ENCODE data around the gene VASH2. TPM values are rescaled to one million over a fixed set of nuclear protein-coding genes. Genes with fewer than 3 reads are reported as not detected.

Gene VASH2
- polyA plus RNA-seq, 4 donors = 22.9 to 26.7 (median 25.1) TPM

DNA sequence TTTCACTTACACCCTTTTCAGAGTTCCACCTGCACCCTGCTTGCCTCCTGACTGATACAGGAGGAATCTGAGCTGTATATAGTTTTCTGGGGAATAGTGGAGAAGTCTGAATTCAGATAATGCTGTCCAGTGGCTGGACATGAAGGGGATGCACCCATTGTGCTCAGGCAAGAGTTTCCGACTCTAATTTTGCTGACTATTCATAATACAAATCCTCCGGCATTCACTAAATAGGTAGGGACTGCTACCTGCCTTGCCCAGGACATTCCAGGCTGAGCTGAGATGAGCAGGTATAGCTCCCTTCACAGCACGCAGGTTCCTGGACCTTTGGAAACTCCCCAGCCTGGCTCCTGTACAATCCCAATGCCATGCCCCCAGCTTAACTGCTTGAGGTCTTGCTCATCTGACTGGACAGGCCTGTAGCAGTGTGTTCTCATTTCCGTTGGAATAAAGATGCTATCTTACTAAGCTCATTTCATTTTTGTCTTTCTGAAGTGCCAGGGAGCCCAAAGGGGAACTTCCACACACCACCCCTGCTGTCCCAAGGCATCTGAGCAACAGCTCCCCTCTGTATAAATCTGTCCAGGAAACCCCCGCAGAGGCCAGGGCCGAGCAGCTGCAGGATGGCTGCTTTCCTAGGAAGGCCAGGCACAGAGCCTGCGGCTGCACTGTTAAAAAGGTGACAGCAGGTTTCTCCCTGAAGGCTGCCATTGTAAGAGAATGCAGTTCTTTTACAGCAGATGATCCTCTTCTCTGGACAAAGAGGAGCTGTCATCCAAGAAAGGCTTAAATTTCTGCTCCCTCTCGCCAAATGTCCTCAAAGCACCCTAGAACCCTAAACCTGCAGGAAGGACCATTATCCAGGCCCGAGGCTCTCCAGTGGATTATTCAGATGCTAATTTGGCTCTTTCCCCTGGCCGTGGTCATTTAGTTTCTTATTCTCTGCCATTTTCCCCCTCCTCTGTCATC lies 21.7 kb upstream of the VASH2 start:
- DNase-seq (ENCODE audit: low read depth in 4 of 4, low spot score in 2 of 4) = no peak

DNA sequence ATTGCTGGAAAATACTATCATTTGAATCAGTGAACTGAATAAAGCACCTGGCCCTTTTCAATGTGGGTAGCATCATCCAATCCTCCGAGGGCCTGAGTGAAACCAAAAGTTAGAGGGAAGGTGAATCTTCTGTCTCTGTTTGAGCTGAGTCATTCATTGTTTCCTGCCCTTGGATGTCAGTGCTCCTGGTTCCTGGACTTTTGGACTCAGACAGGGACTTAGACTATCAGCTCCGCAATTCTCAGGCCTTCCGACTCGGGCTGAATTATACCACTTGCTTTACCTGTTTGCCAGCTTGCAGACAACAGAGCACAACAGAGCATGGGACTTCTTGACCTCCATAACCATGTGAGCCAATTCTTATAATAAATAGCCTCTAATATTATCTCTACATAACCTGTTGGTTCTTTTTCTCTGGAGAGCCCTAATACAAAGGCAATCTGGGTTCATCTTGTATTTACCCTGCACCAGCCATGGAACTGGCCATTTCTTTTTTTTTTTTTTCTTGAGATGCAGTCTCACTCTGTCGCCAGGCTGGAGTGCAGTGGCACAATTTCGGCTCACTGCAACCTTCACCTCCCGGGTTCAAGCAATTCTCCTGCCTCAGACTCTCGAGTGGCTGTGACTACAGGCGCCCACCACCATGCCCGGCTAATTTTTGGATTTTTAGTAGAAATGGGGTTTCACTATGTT lies 19.2 kb upstream of the VASH2 start:
- DNase-seq (ENCODE audit: low read depth in 4 of 4, low spot score in 2 of 4) = no peak

DNA sequence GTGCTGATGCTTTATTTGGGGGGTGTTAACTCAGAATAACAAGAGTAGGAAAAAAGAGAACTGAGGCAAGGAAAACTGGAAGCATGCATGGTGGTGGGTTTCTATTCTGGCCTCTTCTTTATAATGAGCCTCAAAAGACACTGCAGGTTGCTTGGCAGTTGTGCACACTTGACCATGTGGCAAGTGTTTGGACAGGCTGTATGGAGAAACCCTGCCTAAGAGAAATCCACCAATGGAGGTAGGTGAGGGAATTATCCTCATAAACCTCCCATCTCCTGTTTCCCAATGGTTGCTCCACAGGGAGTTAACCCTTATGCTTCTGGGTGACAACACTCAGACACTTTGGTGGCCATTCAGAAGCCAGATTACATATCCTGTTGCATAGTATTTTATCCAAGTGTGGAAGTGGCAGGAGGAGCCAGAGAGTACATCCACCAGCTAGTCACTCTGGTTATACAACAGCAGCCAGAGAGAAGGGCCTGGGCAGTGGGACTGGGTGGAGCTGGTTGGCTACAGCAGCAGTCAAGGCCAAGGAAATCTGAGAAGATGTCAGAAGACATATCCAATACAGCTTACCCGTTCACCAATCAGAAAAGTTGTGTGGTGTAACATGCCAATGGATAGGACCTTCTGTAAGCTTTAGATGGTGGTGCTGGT lies 16.4 kb upstream of the VASH2 start:
- no peak for DNase-seq (ENCODE audit: low read depth in 4 of 4, low spot score in 2 of 4)

DNA sequence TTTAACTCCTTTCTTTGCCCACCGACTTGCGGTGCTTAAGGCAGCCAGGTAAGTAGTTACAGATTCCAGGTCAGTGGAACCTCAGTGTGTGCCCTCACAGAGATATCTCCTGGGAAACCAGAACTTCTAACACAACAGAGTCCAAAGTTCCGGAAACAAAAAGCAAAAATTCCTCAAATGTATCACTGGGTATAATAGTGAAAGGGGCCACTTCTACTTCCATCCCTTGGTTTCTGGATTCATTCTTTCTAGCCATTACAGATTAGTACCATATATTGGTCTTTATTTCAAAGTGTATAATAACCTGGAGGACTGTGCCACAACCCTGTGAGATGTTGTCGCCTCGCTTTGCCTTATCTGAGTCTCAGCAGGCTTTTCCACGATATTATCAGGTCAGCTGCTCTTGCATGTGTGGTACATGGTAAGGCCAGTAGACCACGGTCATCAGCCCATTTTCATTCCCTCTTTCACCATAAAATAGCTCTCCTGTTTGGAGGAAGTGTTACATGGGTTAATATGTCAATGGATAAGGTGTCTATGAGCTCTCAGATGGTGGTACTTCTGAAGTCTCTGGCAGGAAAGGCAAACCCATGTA lies 14.9 kb upstream of the VASH2 start:
- no peak for DNase-seq (ENCODE audit: low read depth in 4 of 4, low spot score in 2 of 4)

DNA sequence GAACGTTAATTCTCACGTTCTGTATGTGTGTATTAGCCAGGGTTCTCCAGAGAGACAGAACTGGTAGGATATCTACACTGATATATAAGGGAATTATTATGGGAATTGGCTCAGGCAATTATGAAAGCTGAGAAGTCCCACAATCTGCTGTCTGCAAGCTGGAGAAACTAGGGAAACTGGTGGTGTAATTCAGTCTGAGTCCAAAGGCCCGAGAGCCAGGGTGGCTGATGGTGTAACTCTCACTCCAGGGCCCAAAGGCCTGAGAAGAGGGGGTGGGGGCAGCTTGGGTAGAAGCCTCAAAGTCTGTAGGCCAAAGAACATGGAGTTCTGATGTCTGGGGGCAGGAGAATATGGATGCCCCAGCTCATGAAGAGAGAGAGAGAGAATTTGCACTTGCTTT lies 13.3 kb upstream of the VASH2 start:
- no peak for DNase-seq (ENCODE audit: low read depth in 4 of 4, low spot score in 2 of 4)

DNA sequence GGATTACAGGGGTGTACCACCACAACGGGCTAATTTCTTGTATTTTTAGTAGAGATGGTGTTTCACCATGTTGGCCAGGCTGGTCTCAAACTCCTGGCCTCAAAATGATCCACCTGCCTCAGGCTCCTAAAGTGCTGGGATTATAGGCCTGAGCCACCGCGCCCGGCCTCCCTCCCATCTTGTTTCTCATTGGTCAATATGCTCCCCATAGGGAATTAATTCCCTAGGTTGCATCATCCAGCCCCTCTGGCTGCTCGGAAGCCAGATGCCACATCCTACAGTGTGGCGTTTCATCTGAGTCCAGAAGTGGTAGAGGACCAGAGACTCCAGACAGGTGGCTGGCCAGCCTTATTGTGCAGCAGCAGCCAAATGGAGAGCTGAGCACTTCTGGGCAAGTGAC lies 11.5 kb upstream of the VASH2 start:
- no peak for DNase-seq (ENCODE audit: low read depth in 4 of 4, low spot score in 2 of 4)

DNA sequence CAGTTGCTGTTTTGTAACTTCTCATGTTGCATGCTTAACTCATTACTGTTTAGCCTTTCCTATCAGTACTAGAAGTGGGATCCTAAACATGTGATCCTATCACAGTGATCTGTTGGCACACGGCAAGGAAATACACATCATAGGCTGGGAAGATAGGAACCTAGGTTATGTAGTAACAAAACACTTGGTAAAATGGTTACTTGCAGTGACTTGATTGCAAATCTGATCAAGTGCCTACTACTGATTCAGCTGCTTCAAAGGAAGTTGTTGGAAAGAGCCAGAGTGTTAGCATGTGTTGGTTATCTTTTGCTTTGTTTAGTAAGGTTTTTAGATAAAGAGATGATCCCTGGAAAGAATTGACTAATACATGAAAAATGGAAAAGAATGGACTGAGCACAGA lies 8.9 kb upstream of the VASH2 start:
- DNase-seq (ENCODE audit: low read depth in 4 of 4, low spot score in 2 of 4) = no peak

DNA sequence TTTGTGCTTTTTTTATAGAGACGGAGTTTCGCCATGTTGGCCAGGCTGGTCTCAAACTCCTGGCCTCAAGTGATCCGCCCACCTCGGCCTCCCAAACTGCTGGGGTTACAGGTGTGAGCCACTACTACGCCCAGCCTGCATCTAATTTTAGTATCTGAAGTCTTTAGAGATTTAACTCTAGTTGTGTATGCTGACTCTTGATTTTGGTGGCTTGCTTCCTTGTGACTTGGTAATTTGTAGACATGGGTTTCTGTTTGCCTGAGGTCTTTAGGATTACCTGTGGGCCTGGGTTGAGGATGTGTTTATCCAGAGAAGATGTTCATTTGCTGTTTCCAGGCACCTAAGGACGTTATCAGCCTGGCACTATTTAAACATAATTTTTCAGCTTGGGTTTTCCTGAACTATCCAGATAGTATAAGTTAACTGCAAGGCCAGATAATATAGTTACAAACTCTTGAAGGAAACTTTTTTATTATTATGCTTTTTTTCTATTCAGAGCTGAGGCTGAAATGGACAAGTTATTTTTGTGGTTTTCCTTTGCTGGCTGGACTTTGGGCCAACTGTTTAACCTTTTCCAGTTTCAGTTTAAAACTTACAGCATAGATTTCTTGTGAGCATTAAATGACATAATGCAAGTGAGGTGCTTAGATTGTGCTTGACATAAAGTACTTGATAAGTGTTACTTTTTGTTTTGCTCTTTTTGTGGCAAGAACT lies 7.5 kb upstream of the VASH2 start:
- DNase-seq (ENCODE audit: low read depth in 4 of 4, low spot score in 2 of 4) = no peak

DNA sequence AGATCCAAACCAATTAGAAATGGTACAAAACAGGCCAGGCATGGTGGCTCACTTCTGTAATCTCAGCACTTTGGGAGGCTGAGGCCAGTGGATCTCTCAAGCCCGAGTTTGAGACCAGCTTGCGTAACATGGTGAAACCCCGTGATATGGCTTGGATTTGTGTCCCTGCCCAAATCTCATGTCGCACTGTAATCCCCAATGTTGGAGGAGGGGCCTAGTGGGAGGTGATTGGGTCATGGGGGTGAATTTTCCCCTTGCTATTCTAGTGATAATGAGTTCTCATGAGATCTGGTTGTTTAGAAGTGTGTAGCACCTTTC lies 7.0 kb upstream of the VASH2 start:
- no peak for DNase-seq (ENCODE audit: low read depth in 4 of 4, low spot score in 2 of 4)

DNA sequence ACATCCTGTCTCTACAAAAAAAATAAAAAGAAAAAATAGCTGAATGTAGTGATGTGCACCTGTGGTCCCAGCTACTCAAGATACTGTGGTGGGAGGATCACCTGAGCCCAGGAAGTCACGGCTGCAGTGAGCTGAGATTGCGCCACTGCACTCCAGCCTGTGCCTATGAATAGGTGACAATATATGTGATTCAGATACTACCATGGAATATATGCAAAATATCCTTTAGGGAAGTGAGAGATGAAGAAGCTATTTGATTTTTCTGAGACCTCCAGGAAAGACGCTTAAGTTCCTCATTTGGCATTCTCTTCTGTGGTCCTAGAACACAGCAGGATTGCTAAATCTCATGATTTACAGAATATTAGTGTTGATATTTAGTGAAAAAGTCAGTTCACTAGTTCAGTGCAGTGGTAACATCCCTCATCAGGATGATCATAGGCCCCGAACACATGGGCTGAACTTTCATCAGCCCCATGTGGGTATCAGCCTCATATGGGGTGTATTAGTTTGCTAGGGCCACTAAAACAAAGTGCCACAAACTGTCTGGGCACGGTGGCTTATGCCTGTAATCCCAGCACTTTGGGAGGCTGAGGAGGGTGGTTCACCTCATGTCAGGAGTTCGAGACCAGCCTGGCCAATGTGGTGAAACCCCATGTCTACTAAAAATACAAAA lies 6.0 kb upstream of the VASH2 start:
- DNase-seq (ENCODE audit: low read depth in 4 of 4, low spot score in 2 of 4) = no peak

DNA sequence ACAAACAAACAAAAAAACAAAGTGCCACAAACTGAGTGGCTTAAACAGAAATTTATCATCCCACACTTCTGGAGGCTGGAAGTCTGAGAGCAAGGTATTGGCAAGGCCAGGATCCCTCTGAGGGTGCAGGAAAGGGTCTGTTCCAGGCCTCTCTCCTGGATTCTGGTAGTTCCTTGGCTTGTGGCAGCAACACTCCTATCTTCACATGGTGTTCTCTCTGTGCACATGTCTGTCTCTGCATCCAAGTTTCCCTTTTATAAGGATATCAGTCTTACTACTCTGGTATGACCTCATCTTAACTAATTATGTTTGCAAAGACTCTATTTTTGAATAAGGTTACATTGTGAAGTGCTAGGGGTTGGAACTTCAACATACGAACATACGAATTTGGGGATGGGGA lies 5.3 kb upstream of the VASH2 start:
- DNase-seq (ENCODE audit: low read depth in 4 of 4, low spot score in 2 of 4) = no peak

DNA sequence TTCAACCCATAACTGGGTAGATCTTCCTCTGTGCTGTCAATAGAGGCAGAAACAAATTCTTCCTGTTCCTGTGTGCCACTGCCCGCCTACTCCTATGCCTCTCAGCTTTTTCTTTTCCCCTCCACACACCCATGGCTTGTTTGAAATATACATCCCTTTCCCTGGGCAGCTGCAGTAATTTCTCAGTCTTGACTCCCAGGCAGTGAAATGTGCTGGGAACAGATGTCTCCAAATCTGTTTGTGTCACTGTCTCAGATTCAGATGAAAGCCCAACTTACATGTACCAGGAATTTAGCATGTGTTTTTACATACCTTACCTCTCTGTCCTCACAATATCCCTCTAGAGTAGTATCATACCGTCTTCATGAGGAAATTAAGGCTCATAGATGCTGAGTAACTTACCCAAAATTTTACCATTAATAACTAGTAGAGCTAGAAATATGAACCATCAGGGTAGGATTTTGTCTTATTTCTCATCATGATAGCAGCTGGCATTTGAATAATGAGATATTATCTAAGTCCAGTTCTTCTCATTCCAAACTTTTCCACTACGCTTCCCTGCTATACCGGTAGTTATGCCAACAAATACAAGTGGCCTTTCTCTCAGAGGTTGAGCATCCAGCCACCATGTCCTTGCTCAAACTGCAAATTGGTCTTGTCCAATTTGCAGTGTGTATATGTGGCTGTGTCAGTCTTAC lies 4.7 kb upstream of the VASH2 start:
- DNase-seq (ENCODE audit: low read depth in 4 of 4, low spot score in 2 of 4) = no peak

DNA sequence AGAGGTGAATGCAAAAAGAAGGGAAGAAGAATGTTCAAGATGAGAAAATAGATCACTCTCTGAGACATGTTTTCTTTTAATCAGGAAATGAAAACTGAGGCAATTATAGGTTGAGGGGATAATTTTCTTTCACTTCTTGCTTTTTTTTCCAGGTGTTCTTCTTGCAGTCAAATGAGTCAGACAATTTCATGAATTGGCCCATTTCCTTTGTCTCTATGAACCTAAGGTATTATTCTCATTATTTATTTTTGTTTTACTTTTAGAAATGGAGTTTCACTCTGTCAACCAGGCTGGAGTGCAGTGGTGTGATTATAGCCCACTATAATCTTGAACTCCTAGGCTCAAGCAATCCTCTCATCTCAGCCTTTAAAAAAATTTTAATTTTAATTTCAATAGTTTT lies 3.5 kb upstream of the VASH2 start:
- DNase-seq (ENCODE audit: low read depth in 4 of 4, low spot score in 2 of 4) = no peak

DNA sequence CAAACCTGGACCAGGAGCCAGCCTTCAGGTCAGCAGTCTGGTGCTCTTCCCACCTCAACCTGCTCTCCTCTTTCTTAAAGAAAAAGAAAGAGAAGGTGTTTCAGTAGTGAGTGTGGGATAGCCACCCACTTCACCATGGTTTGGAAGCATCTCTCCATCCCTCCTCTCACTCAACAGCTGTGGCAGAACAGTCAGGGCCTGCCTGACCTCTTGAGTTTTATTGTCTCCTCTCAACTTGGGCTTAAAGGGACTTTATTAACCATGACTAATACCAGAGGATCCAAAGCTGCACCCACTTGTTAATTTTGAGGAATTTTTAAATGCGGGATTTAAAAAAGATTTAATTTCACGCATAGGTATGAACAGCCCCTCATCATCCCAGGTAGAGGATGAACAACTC lies 570 bp upstream of the VASH2 start:
- DNase-seq (ENCODE audit: low read depth in 4 of 4, low spot score in 2 of 4) = no peak

DNA sequence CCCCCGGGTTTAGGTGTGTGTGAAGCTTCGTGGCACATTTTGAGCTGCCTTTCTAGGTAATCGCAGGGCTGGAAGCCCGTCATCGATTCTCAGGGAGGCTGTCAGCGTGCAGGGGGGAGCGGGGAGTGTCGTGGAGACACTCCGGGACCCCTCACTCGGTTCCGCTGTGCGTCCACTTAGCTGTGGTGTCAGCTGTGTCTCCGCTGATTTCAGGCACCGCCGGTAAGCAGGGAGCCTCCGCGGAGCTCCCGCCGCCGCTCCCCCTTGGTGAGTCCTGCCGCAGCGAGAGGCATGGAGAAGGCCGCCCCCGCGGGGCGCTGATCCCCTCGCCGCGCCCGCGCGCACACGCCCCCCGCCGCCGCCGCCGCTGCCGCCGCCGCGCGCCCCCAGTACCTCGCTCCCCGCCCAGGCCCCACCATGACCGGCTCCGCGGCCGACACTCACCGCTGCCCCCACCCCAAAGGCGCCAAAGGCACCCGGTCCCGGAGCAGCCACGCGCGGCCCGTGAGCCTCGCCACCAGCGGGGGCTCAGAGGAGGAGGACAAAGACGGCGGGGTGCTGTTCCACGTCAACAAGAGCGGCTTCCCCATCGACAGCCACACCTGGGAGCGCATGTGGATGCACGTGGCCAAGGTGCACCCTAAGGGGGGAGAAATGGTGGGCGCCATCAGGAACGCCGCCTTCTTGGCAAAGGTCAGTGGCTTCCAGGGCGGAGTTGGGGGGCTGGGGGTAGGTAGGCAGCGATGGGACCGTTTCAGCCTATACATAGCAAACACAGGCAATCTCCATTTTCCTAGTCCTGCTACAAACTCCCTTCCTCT lies 995 bp downstream of the VASH2 start:
- no peak for DNase-seq (ENCODE audit: low read depth in 4 of 4, low spot score in 2 of 4)

DNA sequence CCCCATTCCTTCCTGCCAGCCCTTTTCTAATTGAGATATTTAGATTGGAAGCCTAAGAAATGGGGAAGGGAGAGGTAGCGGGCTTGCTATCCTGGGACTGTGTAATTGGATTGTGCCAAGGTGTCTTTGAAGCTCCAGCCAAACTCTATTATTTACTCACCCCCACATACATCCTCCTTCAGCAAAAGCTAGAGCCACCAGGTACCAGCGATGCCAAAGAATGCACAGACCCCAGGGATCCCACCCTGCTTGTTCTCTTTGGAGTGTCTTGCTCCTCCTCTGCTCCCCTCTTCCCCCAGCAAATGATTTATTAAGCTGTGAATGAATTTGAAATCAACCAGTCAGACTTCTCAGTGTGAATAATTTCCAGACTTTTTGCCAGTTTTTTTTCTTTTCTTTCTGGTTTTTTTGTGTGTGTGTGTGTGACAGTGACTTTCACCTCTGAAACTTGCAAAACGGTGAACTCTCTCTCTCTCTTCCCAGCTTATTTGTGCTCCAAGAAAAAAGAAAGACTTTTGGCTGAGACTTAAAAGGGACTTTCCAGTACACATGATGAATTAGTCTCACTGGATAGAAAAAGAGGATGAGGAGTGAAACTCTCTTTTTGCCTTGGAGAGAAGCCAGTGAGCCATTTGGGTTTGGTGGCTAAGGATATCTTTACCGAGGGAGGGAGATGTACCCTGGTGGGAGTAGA lies 1.8 kb downstream of the VASH2 start:
- peak in 1 of 4 donors; percentile 13 for DNase-seq (ENCODE audit: low read depth in 4 of 4, low spot score in 2 of 4)

DNA sequence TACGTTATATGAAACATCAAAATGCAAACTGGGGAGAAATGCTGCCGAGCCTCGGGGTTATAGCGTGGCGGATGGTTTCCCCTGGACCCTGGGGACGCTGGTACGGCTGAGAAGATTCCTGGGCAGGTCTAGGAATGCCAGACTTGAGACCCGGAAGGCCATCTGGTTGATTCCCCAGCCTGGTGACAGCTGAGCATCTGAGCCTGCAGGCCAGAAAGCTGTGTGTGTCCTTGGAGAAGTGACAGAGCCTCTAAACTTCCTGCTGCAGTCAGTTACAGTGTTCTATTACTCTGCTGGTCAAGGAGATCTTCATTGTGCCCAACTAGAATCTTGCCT lies 2.3 kb downstream of the VASH2 start:
- DNase-seq (ENCODE audit: low read depth in 4 of 4, low spot score in 2 of 4) = no peak

DNA sequence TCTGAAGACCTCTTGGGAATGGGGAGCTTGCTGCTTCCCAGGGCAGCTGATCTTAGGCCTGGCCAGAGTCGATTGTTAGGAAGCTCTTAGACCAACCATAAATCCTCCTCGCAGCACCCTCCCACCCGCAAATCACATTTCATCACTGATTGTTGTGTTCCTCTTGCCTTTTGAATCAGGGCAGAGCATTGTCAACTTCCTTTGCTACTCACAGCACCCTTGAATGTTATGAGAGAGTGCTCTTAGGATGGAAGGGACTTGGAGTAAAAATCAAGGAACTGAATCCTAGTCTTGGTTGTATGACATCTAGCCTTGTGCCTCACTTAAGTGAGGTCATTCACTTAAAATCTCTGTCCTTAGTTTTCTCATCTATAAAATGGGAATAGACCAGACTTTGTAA lies 3.0 kb downstream of the VASH2 start:
- DNase-seq (ENCODE audit: low read depth in 4 of 4, low spot score in 2 of 4) = no peak
